GM12872 (cell line): ENCODE data around the gene IQCH.

Experiments
- TF ChIP-seq, protein P1 (sequence below): IDR thresholded peaks from 3 replicates; pipeline ENCODE4 v1.5.1; 2011; ENCODE audit warnings: low read depth, mild to moderate bottlenecking, low read length, moderate library complexity; ENCODE audit not compliant: insufficient read depth

Gene IQCH

DNA sequence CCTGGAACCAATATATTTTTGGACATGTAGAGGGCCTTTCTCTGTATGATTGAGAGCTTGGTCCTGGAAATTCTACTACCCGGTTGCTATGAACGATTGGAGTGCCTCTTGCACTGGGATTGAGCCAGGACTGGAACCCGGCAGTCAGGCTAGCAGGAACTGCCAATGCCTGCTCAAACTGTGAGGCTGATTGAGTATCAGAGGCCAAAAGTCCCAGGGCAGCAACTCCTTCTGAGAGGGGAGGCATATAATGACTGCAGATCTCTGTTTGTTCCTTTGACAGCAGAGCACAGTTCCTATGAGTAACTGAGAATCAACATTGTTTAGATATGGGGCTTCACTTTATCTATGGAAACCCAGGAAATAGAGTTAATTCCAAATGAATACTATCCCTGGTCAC is 12.9 kb downstream of the IQCH start:
- TF ChIP-seq, protein P1, sequence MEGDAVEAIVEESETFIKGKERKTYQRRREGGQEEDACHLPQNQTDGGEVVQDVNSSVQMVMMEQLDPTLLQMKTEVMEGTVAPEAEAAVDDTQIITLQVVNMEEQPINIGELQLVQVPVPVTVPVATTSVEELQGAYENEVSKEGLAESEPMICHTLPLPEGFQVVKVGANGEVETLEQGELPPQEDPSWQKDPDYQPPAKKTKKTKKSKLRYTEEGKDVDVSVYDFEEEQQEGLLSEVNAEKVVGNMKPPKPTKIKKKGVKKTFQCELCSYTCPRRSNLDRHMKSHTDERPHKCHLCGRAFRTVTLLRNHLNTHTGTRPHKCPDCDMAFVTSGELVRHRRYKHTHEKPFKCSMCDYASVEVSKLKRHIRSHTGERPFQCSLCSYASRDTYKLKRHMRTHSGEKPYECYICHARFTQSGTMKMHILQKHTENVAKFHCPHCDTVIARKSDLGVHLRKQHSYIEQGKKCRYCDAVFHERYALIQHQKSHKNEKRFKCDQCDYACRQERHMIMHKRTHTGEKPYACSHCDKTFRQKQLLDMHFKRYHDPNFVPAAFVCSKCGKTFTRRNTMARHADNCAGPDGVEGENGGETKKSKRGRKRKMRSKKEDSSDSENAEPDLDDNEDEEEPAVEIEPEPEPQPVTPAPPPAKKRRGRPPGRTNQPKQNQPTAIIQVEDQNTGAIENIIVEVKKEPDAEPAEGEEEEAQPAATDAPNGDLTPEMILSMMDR, result no peak

DNA sequence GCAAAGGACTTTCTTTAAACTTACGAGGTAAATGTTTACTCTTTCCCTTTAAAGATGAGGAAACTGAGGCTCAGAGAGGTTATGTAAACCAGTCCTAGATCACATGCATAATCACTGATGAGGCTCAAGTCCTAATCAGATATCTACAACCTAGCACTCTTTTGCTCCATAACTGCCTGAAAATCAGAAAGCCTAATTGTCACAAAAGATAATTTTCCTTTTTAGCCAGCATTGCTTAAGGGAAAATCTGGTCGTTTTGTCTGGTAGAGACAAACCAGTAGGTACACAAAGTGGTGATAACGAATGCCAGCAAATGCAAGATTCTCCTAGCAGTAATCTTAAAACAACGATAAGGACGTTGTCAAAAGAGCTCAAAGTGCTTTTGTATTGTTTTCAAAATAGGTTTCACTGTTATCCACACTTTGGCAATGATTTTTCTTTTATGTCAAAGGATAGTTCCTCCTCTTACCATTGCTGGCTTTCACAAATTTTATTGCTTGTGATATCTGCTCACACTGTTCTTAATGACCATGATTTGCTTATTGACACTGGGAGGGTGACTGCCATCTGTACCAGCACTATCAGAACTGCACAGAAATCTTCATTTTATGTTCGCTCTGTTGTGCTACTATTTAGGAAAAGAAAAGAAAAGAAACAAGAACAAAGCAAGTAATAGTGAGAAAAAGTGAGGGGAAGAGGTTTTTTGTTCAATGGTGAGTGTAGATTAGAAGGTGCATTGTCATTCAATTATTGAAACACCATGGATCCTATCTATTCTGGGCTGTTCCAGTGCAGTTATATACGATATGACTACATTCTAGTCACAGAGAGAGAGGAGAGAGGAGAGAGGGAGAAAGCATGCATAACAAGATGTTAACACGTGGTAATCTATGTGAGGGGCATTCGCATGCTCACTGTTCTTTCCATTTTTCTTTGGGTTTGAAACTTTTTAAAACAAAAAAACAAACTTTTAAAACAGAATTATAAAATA is 13.7 kb downstream of the IQCH start:
- TF ChIP-seq, protein P1, result no peak

DNA sequence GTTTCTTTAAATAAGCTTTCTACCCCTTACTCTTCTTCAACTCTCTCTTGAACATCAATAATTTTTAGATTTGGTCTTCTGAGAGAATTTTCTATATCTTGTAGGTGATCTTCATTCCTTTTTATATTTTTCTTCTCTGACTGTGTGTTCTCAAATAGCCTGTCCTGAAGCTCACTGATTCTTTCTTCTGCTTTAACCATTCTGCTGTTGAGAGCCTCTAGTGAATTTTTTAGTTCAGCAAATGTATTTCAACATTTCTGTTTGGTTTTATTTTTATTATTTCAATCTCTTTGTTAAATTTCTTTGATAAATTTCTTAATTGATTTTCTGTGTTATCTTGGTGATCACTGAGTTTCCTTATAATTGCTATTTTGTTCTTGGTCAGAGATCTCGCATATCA is 19.6 kb downstream of the IQCH start:
- TF ChIP-seq, protein P1, result no peak

DNA sequence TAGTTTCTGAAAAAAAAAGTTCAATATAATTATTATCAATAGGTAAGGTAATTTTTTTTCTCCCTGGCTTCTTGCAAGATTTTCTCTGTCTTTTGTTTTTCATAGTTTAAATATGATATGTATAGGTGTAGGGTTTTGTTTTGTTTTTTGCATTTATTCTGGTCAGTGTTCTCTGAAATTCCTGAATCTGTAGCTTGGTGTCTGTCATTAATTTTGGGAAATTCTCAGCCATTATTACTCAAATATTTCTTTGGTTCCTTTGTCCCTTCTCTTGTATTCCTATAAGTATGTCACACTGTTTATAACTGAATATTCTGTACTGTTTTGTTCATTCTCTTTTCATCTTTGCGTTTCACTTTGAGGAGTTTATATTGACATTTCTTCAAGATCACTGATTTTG is 22.1 kb downstream of the IQCH start:
- TF ChIP-seq, protein P1, result no peak

DNA sequence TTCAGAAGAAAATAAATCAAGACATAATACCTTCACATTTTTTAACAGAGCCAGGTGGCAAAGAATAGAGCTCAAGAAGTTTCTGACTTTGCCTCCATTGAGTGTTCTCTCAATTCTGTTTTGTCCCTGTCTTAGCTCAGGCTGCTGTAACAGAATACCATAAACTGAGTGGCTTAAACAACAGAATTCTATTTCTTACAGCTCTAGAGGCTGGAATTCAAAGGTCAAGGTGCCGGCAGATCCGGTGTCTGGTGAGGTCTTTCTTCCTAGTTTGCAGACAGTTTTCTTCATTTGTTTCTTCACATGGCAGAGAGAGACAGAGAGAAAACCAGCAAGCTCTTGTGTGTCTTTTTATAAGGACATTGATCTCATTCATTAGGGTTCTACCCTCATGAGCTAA is 25.6 kb downstream of the IQCH start:
- TF ChIP-seq, protein P1, result no peak

DNA sequence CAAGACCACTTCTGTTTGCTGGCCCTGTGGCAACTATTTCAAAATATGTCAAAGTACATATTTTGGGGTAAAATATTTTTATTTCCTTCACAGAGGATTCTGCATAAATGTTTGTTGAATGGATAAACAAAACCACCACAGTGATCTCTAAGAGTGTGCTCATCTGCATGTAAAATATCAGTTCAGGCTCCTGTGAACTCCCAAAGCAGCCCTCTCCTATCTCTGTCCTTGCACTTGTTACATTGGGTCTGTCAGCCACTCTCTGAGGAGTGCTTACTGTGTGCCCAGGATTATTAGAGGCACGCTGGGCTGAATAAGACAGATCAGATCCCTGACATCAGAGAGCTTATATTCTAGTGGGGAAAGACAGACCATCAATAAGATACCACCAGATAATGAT is 27.1 kb downstream of the IQCH start:
- TF ChIP-seq, protein P1, result no peak

DNA sequence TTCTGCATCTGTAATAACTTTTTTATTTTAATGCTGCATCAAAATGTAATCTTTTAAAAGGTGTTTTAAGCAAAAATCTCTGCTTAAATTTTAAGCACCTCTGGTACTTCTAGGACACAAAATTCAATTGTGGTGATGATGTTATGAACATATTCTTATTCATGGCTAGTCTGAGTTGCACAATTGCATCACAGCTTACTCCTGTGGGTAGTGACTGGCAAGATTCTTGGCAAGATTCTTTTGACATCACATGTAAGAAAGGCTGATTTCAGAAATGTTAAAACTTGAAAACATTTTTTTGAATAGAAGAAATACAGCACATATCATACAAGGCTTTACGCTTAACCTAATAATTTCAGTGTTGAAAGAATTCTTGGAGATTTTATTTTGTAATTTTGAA is 35.7 kb downstream of the IQCH start:
- TF ChIP-seq, protein P1, result no peak
